Ishikawa (cell line): ENCODE results near the gene HMOX1.

ENCODE experiments used
- CEBPB ChIP-seq: IDR thresholded peaks from 2 replicates; pipeline ENCODE4 v1.6.1; 2012
- CREB1 ChIP-seq: IDR thresholded peaks from 2 replicates; pipeline ENCODE4 v1.6.1; 2012; ENCODE audit warnings: low read depth
- EGR1 ChIP-seq: IDR thresholded peaks from 2 replicates; pipeline ENCODE4 v1.6.1; 2012
- EP300 ChIP-seq: IDR thresholded peaks from 2 replicates; pipeline ENCODE4 v1.6.1; 2012; ENCODE audit warnings: borderline replicate concordance
- FOXM1 ChIP-seq: IDR thresholded peaks from 2 replicates; pipeline ENCODE4 v1.6.1; 2012; ENCODE audit warnings: low read depth, borderline replicate concordance
- NFIC ChIP-seq: IDR thresholded peaks from 2 replicates; pipeline ENCODE4 v1.6.1; 2012
- RAD21 ChIP-seq: IDR thresholded peaks from 2 replicates; pipeline ENCODE4 v1.6.1; 2012; ENCODE audit warnings: low read depth
- REST ChIP-seq: IDR thresholded peaks from 2 replicates; pipeline ENCODE4 v1.6.1; 2012; ENCODE audit warnings: low read depth, mild to moderate bottlenecking
- TAF1 ChIP-seq: IDR thresholded peaks from 2 replicates; pipeline ENCODE4 v1.6.1; 2012; ENCODE audit warnings: low read depth, mild to moderate bottlenecking
- TCF12 ChIP-seq: IDR thresholded peaks from 2 replicates; pipeline ENCODE4 v1.6.1; 2012; ENCODE audit warnings: low read depth
- TEAD4 ChIP-seq: IDR thresholded peaks from 2 replicates; pipeline ENCODE4 v1.6.1; 2012
- USF1 ChIP-seq: IDR thresholded peaks from 2 replicates; pipeline ENCODE4 v1.6.1; 2012
- YY1 ChIP-seq: IDR thresholded peaks from 2 replicates; pipeline ENCODE4 v1.6.1; 2012; ENCODE audit warnings: low read depth
- ZBTB7A ChIP-seq: IDR thresholded peaks from 2 replicates; pipeline ENCODE4 v1.6.1; 2012; ENCODE audit warnings: low read depth
- TF ChIP-seq, protein P1 (sequence below): IDR thresholded peaks from 2 replicates; pipeline ENCODE4 v1.6.1; 2012

The HMOX1 gene

DNA sequence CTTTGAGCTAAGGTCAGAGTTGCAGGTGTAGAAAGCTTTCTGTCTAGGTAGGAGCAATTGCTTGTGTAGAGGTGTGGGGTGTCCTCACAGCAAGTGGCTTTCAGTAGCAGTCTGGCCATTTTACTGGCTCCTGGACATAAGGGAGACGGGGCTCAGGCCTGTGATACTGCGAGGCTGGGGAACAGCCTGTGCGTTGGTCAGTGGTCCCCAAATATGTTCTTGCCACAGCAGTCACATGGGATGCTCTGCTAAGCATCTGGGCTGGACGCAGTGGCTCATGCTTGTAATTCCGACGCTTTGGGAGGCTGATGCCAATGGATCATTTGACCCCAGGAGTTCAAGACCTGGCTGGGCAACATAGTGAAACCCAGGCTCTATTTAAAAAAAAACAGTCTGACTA is 21.0 kb downstream of the HMOX1 start:
- TF ChIP-seq EGR1 (no peak), NFIC (no peak), TAF1 (no peak), ZBTB7A (no peak), CREB1 (no peak), REST (no peak), YY1 (no peak)

DNA sequence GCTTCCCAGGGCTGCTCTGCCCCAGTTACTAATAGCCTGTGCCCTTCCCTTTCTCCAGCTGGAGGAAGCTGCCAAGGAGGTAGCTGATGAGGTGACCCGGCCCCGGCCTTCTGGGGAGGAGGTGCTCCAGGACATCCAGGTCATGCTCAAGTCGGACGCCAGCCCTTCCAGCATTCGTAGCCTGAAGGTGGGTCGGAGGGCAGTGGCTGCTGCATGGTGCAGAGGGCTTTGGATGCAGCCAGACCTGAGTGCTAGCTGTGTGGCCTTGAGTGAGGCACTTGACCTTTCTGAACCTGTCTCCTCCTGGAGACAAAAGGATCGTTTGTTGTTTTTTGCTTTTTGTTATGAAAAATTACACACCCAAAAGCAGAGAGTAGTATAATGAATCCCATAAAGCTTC is 22.5 kb downstream of the HMOX1 start:
- TF ChIP-seq CREB1 (no peak), CEBPB (no peak), EP300 (no peak), REST (no peak), TAF1 (no peak), ZBTB7A (no peak), RAD21 (no peak), USF1 (no peak), YY1 (no peak), TCF12 (no peak), EGR1 (no peak), FOXM1 (no peak), NFIC (no peak), TEAD4 (no peak)
- TF ChIP-seq, protein P1, sequence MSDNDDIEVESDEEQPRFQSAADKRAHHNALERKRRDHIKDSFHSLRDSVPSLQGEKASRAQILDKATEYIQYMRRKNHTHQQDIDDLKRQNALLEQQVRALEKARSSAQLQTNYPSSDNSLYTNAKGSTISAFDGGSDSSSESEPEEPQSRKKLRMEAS, result no peak

- TF ChIP-seq CREB1 (no peak), EGR1 (no peak), TAF1 (no peak), CEBPB (no peak), USF1 (no peak), FOXM1 (no peak), REST (no peak), TEAD4 (no peak), NFIC (no peak), ZBTB7A (no peak), YY1 (no peak)
These were observed 23.3 kb downstream of the HMOX1 start for GRCh38 chr22:35404176-35404575.

DNA sequence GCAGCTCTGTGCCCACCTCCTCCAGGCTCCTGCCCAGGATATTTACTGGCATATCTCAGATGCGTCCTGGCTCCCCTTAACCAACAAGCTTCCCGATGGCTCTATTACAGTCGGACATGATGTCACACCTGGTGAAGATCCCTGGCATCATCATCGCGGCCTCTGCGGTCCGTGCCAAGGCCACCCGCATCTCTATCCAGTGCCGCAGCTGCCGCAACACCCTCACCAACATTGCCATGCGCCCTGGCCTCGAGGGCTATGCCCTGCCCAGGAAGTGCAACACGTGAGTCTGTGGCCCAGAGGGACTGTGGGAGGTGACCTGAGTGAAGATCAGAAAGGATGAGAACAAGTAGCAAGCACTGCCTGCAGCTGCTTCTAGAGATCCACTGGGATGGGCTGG is 25.5 kb downstream of the HMOX1 start:
- TF ChIP-seq TAF1 (no peak), TEAD4 (no peak), EP300 (no peak), USF1 (no peak), REST (no peak), TCF12 (no peak), CREB1 (no peak), CEBPB (no peak), NFIC (no peak), YY1 (no peak), EGR1 (no peak), FOXM1 (no peak), RAD21 (no peak), ZBTB7A (no peak)
- TF ChIP-seq, protein P1, result no peak
